Hematopoietic multipotent progenitor cell treated with erythropoietin and hydrocortisone succinate and interleukin-3 and kit ligand, for 15 days (in vitro differentiated cells): ENCODE results near the gene CELA3A.
"Not testable (repeated sequence)": the region's sequence is repeated elsewhere in the genome, so short reads cannot be mapped to it uniquely, and the experiment has no call there.

Experiments
- DNase-seq: peaks from one replicate; pipeline ENCODE4 v3.0.0-alpha.2; 2015; ENCODE audit warnings: low spot score

Gene CELA3A, protein sequence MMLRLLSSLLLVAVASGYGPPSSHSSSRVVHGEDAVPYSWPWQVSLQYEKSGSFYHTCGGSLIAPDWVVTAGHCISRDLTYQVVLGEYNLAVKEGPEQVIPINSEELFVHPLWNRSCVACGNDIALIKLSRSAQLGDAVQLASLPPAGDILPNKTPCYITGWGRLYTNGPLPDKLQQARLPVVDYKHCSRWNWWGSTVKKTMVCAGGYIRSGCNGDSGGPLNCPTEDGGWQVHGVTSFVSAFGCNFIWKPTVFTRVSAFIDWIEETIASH

DNA sequence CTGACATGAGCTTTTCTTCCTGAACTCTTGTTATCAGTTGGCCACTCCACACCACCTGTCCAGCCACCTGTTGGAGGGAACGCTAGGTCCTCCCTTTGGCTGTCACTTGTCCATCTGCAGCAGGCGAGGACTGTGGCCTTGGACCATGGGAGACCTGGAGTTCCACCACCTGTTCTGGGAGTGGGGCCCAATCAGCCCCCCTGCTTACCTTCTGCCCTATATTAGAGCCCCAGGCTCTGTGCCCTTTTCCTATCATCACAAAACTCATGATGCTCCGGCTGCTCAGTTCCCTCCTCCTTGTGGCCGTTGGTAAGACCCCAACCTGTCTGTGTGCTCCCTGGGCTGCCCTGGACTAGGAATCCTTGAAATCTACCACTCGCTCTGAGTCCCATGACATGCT is at the start of gene CELA3A:
Gene CELA3A, plus strand, starts transcription at position 249 of the 400 bp plus-strand sequence. Its CDS starts 18 bp downstream, at position 267.
- DNase-seq: no peak

- DNase-seq: no peak
These were observed 48.5 kb upstream of the CELA3A start for GRCh38 chr1:21952786-21953520.

DNA sequence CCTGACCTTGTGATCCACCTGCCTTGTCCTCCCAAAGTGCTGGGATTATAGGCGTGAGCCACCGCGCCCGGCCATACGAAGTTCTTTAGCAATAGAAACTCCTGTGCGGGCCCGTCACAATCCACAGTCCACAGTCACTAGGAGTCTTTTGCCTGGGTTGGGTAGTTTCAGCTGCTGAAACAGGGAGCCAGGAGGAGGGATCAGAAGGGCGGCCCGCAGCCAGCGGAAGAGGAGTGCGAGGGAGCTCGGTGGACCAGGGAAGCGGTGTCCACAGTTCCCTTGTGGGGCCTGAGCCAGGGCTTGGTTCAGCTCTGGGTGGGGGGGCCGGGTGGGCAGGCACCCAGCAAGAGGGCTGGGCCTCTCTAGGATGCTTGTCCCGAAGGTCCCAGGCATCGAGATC is 46.4 kb upstream of the CELA3A start:
- no peak for DNase-seq

GRCh38 chr1:21955501-21956281 is 45.8 kb upstream of the CELA3A start:
- DNase-seq: no peak

GRCh38 chr1:21956720-21957552 is 44.5 kb upstream of the CELA3A start:
- no peak for DNase-seq

DNA sequence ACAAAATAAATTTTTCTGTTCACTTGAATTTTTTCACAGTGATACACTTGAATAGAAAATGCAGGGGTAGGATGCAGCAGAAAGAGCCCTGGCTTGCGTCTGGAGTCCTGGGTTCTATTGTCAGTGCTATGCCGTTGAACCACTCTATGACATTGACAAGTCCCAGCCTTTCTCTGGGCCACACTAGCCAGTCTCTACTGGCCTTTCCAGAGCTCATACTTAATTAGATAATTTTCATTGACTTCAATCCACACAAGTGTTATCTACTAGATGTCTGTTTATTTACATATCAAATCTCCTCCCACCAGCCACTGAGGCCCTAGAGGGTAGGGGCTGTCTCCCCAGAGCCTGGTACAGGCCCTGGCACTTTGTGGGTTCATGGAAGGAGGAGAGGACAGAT is 40.1 kb upstream of the CELA3A start:
- DNase-seq: no peak

DNA sequence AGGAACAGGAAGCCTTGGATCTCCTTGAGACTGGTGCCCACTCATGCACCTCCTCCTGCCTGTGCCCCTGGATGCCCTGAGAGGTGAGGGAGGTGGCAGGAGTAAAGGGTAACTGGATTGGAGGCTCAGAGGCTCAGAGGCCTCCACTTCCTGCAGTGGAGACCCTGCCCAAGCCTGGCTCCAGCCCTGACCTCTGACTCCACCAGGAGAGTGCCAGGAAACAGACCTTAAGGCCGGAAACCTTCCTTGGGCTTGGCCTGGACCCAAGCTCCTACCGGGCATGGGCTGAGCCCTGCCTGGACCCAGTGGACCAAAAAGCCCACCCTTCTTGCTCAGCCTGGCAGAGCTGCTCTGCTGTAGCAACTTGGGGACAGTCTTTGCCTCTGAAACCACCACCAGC is 39.7 kb upstream of the CELA3A start:
- no peak for DNase-seq

DNA sequence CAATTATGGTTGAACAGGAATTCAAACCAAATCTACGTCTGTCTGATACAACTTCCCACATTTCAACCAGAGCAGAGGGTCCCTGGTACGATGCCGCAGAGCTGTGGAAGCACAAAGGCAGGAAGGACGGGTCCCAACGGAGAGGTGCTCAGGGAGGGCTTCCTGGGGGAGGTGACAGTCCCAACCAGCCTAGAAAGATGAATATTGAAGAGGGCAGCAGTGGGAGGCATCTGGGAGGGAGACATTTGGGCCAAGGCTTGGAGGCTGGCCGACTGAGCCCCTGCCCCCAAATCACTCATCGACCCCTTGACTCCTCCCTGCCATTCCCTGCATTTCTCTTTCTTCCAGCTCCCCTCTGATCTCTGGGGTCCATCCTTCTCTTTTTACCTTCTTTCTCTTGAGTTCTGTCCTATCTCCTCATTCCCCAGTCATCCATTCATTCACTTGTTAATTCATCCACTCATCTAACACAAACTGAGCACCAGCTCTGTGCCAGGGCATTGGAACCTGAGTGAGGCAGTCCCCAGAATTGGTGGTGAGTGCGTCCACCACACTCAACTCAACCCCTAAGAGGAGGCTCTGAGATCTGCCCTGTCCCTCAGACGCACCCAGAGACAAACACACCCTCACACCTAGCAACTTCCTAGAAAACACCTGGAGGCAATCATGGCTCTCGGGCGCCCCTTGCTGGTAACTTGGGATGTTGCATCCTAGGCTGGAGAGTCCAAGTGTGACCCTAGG is 37.8 kb upstream of the CELA3A start:
- DNase-seq: peak; percentile 86

DNA sequence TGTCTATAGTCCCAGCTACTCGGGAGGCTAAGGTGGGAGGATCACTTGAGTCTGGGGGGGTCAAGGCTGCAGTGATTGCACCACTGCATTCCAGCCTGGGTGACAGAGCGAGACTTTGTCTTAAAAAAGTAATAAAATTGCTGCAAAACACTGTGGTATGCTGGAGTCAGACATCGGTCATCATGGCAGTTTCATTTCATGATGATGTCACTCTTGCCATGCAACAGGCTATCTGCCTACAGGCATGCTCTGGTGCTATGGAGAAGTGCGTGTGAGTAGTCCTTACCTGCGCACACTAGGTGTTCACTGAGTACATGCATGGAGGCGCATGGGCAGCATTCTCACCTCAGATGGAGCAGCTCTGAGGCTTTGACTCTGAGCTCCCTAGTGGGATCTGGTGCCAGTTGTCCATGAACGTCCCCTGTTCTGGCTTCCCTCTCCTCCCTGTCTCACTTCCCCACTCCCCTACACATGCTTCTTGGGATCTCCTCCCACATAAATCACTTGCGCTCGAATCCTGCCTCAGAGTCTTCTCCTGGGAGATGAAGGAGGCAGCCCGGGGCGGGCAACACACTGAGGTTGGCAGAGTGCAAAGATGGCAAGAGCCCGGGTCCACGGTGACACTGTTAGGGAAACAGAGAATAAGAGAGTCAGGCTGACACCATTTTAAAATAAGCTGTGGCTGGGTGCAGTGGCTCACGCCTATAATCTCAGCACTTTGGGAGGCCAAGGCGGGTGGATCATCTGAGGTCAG is 35.0 kb upstream of the CELA3A start:
- DNase-seq: no peak

GRCh38 chr1:21967216-21967615 is 34.2 kb upstream of the CELA3A start:
- not testable (repeated sequence) for DNase-seq

GRCh38 chr1:21969066-21969465 is 32.4 kb upstream of the CELA3A start:
- not testable (repeated sequence) for DNase-seq

GRCh38 chr1:21970523-21970922 is 30.9 kb upstream of the CELA3A start:
- DNase-seq: not testable (repeated sequence)

- DNase-seq: not testable (repeated sequence)
These were observed 28.4 kb upstream of the CELA3A start for GRCh38 chr1:21972973-21973441.

DNA sequence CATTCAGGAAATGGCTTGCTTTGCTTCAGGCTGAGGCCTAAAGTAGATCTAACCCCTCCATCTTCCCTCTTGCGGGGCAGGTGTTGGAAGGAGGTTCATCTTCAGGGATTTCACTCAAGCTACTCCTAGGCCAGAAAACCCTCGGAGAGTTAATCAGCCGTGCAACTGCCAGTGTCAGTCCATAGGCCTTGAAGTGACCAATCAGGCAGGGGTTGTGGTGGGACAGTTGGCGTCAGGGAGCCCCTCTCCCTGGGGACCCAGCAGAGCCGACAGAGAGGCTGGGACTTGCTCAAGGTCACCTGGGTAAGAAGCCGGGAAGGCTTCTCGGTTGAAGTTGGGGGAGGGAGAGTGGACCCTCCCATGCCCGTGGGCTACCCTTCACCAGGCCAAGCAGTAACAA is 27.5 kb upstream of the CELA3A start:
- not testable (repeated sequence) for DNase-seq

DNA sequence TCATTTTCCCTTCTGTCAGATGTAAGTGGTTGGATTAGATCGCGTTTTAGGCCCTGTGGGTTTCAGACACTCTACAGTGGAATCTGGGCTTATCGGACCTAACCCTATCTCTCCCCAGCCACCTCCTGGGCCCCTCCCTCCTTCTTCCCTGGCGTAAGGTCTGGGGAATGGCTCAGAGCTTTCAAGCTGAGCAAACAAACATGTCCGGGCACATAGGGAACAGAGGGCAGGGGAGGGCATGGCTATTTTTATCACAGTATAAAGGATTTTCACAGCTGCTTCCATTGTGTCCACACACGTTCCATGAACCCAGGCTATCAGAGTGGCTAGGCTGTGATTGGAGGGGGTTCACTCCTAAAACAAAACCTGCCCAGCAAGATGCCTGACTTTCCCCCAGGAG is 26.8 kb upstream of the CELA3A start:
- DNase-seq: not testable (repeated sequence)

DNA sequence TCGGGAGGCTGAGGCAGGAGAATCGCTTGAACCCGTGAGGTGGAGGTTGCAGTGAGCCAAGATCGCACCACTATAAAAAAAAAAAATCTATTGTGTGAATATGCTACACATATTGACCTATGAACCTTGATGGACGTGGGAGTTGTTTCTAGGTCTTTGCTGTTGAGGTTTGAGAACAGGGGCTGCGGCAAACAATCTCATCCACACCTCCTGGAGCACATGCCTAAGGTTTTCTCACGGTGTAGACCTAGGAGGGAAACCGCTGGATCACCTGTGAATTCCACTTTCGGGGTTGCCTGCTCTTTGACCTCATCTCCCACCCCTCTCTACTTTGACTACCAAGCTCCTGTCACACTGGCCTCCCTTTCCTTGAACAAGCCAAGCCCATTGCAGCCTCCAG is 26.2 kb upstream of the CELA3A start:
- not testable (repeated sequence) for DNase-seq

DNA sequence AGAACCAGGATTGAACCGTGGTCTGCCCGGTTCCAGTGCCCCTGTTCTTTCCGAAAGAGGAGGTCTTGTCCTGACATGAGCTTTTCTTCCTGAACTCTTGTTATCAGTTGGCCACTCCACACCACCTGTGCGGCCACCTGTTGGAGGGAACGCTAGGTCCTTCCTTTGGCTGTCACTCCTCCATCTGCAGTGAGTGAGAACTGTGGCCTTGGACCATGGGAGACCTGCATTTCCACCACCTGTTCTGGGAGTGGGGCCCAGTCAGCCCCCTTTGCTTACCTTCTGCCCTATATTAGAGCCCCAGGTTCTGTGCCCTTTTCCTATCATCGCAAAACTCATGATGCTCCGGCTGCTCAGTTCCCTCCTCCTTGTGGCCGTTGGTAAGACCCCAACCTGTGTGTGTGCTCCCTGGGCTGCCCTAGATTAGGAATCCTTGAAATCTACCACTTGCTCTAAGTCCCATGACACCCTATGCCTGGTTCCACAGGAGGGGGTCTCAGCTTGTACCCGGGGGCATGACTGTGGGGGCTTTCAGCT is 24.7 kb upstream of the CELA3A start, which contains the start of gene CELA3B:
Gene CELA3B, plus strand, starts transcription at position 320 of the 537 bp plus-strand sequence. Its CDS starts 18 bp downstream, at position 338.
- not testable (repeated sequence) for DNase-seq

GRCh38 chr1:21978209-21978608 is 23.2 kb upstream of the CELA3A start:
- not testable (repeated sequence) for DNase-seq

DNA sequence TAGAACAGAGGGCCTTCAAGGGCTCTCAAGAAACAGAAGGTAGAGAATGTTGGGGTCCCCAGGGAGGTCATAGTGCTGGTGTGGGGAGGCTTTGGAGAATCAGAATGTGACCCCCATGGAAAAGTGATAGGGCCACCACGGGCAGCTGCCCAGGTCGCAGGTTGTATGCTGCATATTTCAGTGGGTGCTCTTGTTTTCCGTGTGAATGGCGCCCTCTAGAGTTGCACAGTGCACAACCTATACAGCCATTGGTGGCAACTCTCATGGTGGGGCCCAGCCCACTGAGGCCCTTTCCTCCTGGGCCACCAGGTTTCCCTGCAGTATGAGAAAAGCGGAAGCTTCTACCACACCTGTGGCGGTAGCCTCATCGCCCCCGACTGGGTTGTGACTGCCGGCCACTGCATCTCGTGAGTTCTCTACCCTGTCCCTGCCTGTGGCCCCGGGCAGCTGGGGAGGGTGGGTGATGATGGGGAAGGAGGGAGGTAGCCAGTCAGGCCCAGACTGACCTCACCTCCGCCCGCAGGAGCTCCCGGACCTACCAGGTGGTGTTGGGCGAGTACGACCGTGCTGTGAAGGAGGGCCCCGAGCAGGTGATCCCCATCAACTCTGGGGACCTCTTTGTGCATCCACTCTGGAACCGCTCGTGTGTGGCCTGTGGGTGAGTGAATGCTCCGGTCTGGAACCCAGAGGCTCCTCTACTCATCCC is 20.8 kb upstream of the CELA3A start:
- peak; percentile 30 for DNase-seq
